ENCODE measurements around the gene TTF1. TPM values are rescaled to one million over a fixed set of nuclear protein-coding genes. Genes with fewer than 3 reads are reported as not detected.
A peak's percentile ranks its signal among the peaks of the same experiment; 100 is the strongest.
"Not testable (repeated sequence)": the region's sequence is repeated elsewhere in the genome, so short reads cannot be mapped to it uniquely, and the experiment has no call there.

Gene TTF1
- polyA plus RNA-seq, 1 donor = 20.9 TPM

- DNase-seq = no peak
Observed at GRCh38 chr9:132414731-132415130, 8.1 kb upstream of the TTF1 start.

GRCh38 chr9:132413926-132414325, 7.3 kb upstream of the TTF1 start:
- no peak for DNase-seq

DNA sequence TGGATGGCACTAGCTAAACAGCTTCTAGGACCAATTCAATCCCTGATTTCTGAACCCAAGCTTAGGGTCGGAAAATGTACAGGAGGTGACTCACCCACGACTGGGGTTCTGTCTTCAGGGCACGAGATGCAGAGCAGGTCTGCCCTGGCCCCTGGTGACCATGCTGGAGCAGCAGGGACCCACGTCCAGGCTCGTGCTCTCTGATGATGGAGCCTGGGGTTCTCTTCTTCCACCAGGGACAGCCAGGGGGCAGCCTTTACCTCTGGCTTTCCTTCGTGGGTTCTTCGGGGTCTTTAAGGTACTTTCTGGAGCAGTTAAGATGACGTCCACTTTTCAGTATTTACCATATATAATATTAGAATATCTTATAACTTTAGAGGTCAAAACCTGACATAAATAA, 5.4 kb upstream of the TTF1 start:
- DNase-seq = no peak

DNA sequence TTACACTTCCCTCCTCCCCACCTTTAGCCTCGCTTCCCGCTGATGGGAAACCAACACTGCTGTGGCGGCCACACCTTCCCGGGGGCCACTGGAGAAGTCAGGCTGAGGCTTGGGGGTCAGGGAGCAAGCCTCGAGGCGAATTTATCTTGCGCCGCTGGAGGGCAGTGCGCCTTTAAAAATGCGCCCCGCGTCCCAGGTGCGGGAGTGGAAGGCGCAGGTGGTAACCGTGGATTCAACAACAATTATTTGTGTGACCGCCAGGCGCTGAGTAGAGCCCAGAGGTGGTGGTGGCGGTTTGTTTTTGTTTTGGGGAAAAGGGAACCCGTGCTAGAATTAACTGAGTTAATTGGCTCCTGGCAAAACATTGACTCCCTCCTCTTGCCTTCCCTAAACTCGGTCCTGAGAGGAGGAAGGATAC, 4.5 kb upstream of the TTF1 start:
- peak; percentile 50 for DNase-seq

GRCh38 chr9:132410642-132411041, 4.0 kb upstream of the TTF1 start:
- DNase-seq = no peak

- DNase-seq = peak; percentile 53
Observed at GRCh38 chr9:132409828-132410528, 3.3 kb upstream of the TTF1 start, which contains the start of gene CFAP77. Gene CFAP77 (plus strand): TSS chr9:132410211. CDS start chr9:132410272, 61 bp downstream.

DNA sequence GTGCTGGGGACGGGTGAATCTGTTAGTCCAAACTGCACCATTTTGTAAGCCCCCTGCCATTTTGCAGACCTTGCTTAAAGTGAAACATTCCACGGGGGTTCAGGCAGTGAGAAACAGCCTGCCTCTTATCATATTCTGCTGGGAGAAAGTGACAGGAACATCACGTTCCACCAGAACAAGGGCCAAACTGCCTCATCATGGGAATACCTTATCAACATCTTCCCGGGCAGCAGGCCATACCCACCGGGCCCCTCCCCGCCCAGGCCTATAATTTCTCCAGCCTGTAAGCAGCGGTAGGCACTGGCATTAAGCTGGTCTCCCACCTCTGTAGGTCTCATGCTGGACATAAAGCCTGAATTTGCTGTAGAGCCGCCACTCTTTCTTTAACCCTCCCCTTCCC, 1.9 kb upstream of the TTF1 start:
- no peak for DNase-seq

GRCh38 chr9:132407196-132407595, 556 bp upstream of the TTF1 start:
- no peak for DNase-seq

- no peak for DNase-seq
Observed at GRCh38 chr9:132404228-132404881, 2.3 kb downstream of the TTF1 start.

DNA sequence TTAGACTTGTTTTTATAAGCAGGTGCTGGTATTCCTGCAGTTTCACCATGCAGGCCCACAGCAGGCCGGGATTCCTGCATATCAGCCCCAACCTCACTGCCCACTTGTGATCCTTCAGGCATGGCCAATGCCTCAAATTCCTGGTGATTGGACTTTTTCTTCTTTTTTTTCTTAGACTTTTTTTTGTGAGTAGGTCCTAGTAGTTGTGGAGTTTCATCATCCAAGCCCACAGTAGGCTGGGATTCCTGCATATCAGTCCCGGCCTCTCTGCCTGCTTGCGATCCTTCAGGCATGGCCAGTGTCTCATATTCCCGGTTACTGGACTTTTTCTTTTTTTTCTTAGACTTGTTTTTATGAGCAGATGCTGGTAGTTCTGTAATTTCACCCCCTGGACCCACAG, 4.8 kb downstream of the TTF1 start:
- DNase-seq = peak; percentile 42

GRCh38 chr9:132395560-132395959, 11.1 kb downstream of the TTF1 start:
- DNase-seq = no peak

- DNase-seq = no peak
Observed at GRCh38 chr9:132391449-132391848, 15.2 kb downstream of the TTF1 start.

DNA sequence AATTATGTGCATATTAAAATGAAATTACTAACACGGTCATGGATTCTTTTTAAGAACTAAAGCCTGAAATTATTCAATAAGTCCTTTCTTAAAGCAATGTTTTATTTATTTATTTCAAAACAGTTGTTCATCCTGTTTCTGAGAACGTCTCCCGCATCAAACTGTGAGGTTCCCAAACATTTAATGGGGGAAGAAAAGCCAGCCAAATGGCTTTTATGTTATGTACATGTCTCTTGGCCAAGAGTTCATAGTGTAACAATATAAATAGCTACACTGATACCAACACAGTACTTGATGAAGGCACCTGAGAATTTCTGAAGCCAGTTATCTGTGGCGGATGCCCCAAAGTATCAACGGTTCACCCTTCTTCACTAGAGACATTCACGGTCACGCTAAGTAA, 15.7 kb downstream of the TTF1 start:
- DNase-seq = no peak

- no peak for DNase-seq
Observed at GRCh38 chr9:132387133-132387532, 19.5 kb downstream of the TTF1 start.

GRCh38 chr9:132384376-132384775, 22.3 kb downstream of the TTF1 start:
- DNase-seq = no peak

DNA sequence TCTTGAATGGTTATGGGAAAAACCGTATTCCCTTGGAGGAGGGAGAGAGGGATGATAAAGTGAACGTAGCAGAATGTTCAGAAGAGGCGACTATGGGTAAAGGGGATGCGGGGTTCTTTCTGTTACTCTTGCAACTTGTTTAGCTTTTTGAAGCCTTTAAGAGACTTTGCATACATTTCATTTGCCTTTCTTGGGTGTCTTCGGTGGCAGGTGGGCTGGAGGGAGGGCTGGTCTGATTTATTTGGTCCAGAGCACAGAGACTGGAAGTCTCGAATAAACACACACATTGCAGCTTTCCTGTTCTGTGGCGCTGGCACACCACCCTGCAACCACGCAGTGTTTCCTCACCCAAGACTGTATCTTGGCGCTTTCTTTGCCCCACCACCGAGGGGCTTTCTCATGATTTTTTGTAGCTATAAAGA, 23.2 kb downstream of the TTF1 start:
- DNase-seq = no peak

DNA sequence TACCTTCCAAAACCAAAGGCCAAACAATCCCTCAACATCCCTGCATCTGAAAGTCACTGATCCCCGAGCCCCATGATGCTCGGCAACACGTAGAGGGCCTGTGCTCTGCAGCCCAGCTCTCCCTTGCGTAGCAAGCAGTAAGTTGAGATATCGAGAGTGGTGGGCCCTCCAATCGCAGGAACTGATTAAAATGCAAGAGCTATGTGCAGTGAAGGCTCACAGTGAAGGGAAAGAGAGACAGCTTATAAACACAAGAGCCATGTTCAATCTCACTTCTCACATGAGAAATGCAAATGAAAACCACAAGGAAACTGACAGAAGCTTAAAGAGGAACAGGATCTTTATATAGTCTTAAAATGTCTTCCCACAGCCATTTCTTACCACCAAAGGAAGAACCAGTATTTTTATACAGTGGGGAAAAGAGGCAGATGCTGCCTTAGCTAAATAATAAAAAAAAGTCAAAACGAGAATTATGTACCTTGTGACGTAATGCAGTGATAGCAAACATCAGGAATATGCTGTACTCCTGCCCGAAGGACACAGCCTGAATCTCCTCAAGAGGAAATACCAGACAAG, 24.6 kb downstream of the TTF1 start:
- no peak for DNase-seq

GRCh38 chr9:132378416-132378815, 28.2 kb downstream of the TTF1 start:
- DNase-seq = not testable (repeated sequence)

- not testable (repeated sequence) for DNase-seq
Observed at GRCh38 chr9:132377769-132378168, 28.9 kb downstream of the TTF1 start.

GRCh38 chr9:132372177-132373095, 34.2 kb downstream of the TTF1 start:
- DNase-seq = no peak

DNA sequence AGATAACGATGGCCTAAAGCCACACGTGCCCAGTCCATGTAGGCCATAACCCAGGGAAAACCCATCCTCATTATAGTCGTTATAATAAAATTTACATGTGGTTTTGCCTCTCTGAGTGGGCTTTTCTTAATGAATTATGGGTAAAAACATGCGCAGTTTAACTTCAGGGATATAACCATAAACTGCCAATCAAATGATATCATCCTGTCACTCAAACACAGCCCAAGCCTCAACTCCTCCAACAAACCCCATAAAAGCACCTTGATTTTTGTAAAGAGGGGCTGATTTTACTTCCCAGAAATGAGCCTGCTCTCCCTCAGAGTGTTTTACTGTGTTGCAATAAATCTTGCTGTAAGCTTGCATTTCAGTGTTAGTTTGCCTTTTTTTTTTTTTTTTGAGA, 36.0 kb downstream of the TTF1 start:
- no peak for DNase-seq

DNA sequence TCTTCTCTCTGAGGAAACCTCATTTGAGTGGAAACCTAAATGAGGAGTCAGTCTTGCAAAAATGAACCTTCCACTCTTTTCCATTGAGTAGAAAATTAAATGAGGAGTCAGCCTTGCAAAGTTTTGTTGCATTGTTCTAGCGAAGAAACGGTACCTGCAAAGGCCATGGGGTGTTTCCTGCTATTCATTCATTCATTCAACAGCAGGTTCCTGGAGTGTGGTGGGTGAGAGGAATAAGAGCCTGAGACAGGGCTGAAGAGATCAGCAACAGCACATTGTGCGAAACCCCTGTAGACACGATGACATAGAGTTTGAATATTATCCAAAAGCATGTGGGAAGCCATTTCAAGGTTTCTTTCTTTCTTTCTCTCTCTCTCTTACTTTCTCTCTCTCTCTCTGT, 37.2 kb downstream of the TTF1 start:
- no peak for DNase-seq

Data from left kidney (tissue), 2 donors.